AG04449 (cell line): ENCODE results near the gene IDI2.
"Not testable (repeated sequence)": the region's sequence is repeated elsewhere in the genome, so short reads cannot be mapped to it uniquely, and the experiment has no call there.

ENCODE experiments used
- CTCF ChIA-PET: fragments of 350-600 bp; formaldehyde crosslinking; extraction: SDS; loops from one replicate; lab custom pipeline; 2021; ENCODE audit warnings: antibody characterized with exemption; lab: Yijun Ruan, JAX
- POLR2A ChIA-PET: fragments of 400-600, 350-600 bp; formaldehyde crosslinking; extraction: SDS; loops from one replicate; lab custom pipeline; 2020; ENCODE audit warnings: antibody characterized with exemption, inconsistent platforms; lab: Yijun Ruan, JAX
- DNase-seq: peaks from one replicate; pipeline ENCODE4 v3.0.0-alpha.2; 2010; ENCODE audit warnings: low read depth, low spot score
- H3K4me3 ChIP-seq: 2 replicates; pipeline ENCODE4 v1.5.1; 2011; ENCODE audit warnings: low read depth, mild to moderate bottlenecking, control low read depth, low read length
- CTCF ChIP-seq: IDR thresholded peaks from one replicate; pipeline ENCODE4 v1.5.1; 2011; ENCODE audit warnings: mild to moderate bottlenecking, moderate library complexity, low read length, control low read depth, inconsistent platforms; ENCODE audit not compliant: insufficient read depth; ENCODE audit errors: missing control alignments

Gene IDI2

GRCh38 chr10:1020958-1021357 lies 4.7 kb downstream of the IDI2 start:
- ChIA-PET CTCF (no interaction called here), POLR2A (interaction anchor here (1.0 kb wide), 1 partner anchor 17 kb away, joined by 3 read pairs; no protein-coding TSS in a partner anchor)
- TF ChIP-seq CTCF, result no peak
- no peak overlapping the region for H3K4me3 ChIP-seq
- no peak for DNase-seq

GRCh38 chr10:1020460-1020859 lies 5.2 kb downstream of the IDI2 start:
- DNase-seq, result no peak
- ChIA-PET POLR2A (interaction anchor here (1.0 kb wide), 1 partner anchor 17 kb away, joined by 3 read pairs; no protein-coding TSS in a partner anchor), CTCF (no interaction called here)
- no peak for TF ChIP-seq CTCF
- no peak overlapping the region for H3K4me3 ChIP-seq

- no peak for TF ChIP-seq CTCF
- CTCF ChIA-PET, result no interaction called here
- no peak overlapping the region for H3K4me3 ChIP-seq
- DNase-seq, result no peak
- POLR2A ChIA-PET, result no interaction called here
Measured at GRCh38 chr10:1019362-1019761, 6.3 kb downstream of the IDI2 start.

GRCh38 chr10:1015688-1016087 lies 10.0 kb downstream of the IDI2 start:
- no peak for DNase-seq
- H3K4me3 ChIP-seq, result no peak overlapping the region
- ChIA-PET CTCF (no interaction called here), POLR2A (no interaction called here)
- TF ChIP-seq CTCF, result no peak

GRCh38 chr10:1011696-1012095 lies 14.0 kb downstream of the IDI2 start:
- DNase-seq, result no peak
- H3K4me3 ChIP-seq, result no peak overlapping the region
- TF ChIP-seq CTCF, result no peak
- ChIA-PET CTCF (no interaction called here), POLR2A (no interaction called here)

GRCh38 chr10:1010703-1011102 lies 15.0 kb downstream of the IDI2 start:
- TF ChIP-seq CTCF, result no peak
- H3K4me3 ChIP-seq, result no peak overlapping the region
- ChIA-PET POLR2A (no interaction called here), CTCF (no interaction called here)
- DNase-seq, result no peak

- POLR2A ChIA-PET, H3K4me3 ChIP-seq, CTCF ChIA-PET, DNase-seq: not testable (repeated sequence)
Measured at GRCh38 chr10:1009947-1010346, 15.7 kb downstream of the IDI2 start.
